ENCODE results near the gene CALML5. TPM values are rescaled to one million over a fixed set of nuclear protein-coding genes. Genes with fewer than 3 reads are reported as not detected.

Gene CALML5
- total RNA-seq, 2 experiments from 2014 or later: not detected

- H3K9me3 Mint-ChIP-seq (ENCODE audit: insufficient read depth): peaks cover 8% of the 10 kb centered on the region
- CTCF ChIA-PET: no interaction called here
- no peak for DNase-seq
- no peak for ATAC-seq
- H3K4me1 Mint-ChIP-seq (ENCODE audit: low read depth): no peaks in the 10 kb centered on the region
- H3K4me3 Mint-ChIP-seq: no peak overlapping the region
- peaks cover 4% of the 10 kb centered on the region for H3K36me3 Mint-ChIP-seq (ENCODE audit: low read depth)
- POLR2A ChIA-PET: no interaction called here
- peaks cover 7% of the 10 kb centered on the region for H3K27me3 Mint-ChIP-seq (ENCODE audit: low read depth)
- H3K27ac Mint-ChIP-seq: no peak overlapping the region
Observed at GRCh38 chr10:5540080-5540479, 40.7 kb upstream of the CALML5 start.

GRCh38 chr10:5538892-5539651 lies 39.7 kb upstream of the CALML5 start:
- ATAC-seq: no peak
- Mint-ChIP-seq H3K4me1 (ENCODE audit: low read depth) (no peaks in the 10 kb centered on the region), H3K4me3 (no peak overlapping the region), H3K9me3 (ENCODE audit: insufficient read depth) (peaks cover 8% of the 10 kb centered on the region), H3K27me3 (ENCODE audit: low read depth) (peaks cover 2% of the 10 kb centered on the region), H3K27ac (no peak overlapping the region), H3K36me3 (ENCODE audit: low read depth) (peaks cover 4% of the 10 kb centered on the region)
- ChIA-PET POLR2A (no interaction called here), CTCF (interaction anchor here (1.0 kb wide), 1 partner anchor 90 kb away, joined by 3 read pairs; no protein-coding TSS in a partner anchor)
- no peak for DNase-seq

GRCh38 chr10:5538446-5538845 lies 39.1 kb upstream of the CALML5 start:
- peaks cover 2% of the 10 kb centered on the region for H3K27me3 Mint-ChIP-seq (ENCODE audit: low read depth)
- peaks cover 4% of the 10 kb centered on the region for H3K36me3 Mint-ChIP-seq (ENCODE audit: low read depth)
- H3K9me3 Mint-ChIP-seq (ENCODE audit: insufficient read depth): peaks cover 8% of the 10 kb centered on the region
- DNase-seq: no peak
- H3K27ac Mint-ChIP-seq: no peak overlapping the region
- H3K4me3 Mint-ChIP-seq: no peak overlapping the region
- CTCF ChIA-PET: interaction anchor here (0.6 kb wide), 1 partner anchor 723 kb away, joined by 3 read pairs; no protein-coding TSS in a partner anchor
- H3K4me1 Mint-ChIP-seq (ENCODE audit: low read depth): no peaks in the 10 kb centered on the region
- POLR2A ChIA-PET: no interaction called here
- ATAC-seq: no peak

- Mint-ChIP-seq H3K27ac (no peak overlapping the region), H3K9me3 (ENCODE audit: insufficient read depth) (peaks cover 8% of the 10 kb centered on the region), H3K4me3 (no peak overlapping the region), H3K4me1 (ENCODE audit: low read depth) (no peaks in the 10 kb centered on the region), H3K27me3 (ENCODE audit: low read depth) (peaks cover 2% of the 10 kb centered on the region), H3K36me3 (ENCODE audit: low read depth) (peaks cover 4% of the 10 kb centered on the region)
- DNase-seq (no peak), ATAC-seq (no peak)
- ChIA-PET CTCF (no interaction called here), POLR2A (no interaction called here)
Observed at GRCh38 chr10:5537684-5538083, 38.3 kb upstream of the CALML5 start.

- DNase-seq (no peak), ATAC-seq (no peak)
- CTCF ChIA-PET: no interaction called here
- H3K4me1 Mint-ChIP-seq (ENCODE audit: low read depth): no peaks in the 10 kb centered on the region
- no peaks in the 10 kb centered on the region for H3K36me3 Mint-ChIP-seq (ENCODE audit: low read depth)
- no peak overlapping the region for H3K27ac Mint-ChIP-seq
- H3K9me3 Mint-ChIP-seq (ENCODE audit: insufficient read depth): peaks cover 4% of the 10 kb centered on the region
- no peak overlapping the region for H3K4me3 Mint-ChIP-seq
- POLR2A ChIA-PET: no interaction called here
- H3K27me3 Mint-ChIP-seq (ENCODE audit: low read depth): peaks cover 2% of the 10 kb centered on the region
Observed at GRCh38 chr10:5536486-5537081, 37.2 kb upstream of the CALML5 start.

- no peaks in the 10 kb centered on the region for H3K4me1 Mint-ChIP-seq (ENCODE audit: low read depth)
- H3K27ac Mint-ChIP-seq: no peak overlapping the region
- no peak overlapping the region for H3K4me3 Mint-ChIP-seq
- POLR2A ChIA-PET: no interaction called here
- H3K9me3 Mint-ChIP-seq (ENCODE audit: insufficient read depth): no peaks in the 10 kb centered on the region
- no peak for ATAC-seq
- no peak for DNase-seq
- CTCF ChIA-PET: no interaction called here
- no peaks in the 10 kb centered on the region for H3K36me3 Mint-ChIP-seq (ENCODE audit: low read depth)
- peaks cover 2% of the 10 kb centered on the region for H3K27me3 Mint-ChIP-seq (ENCODE audit: low read depth)
Observed at GRCh38 chr10:5534880-5535856, 35.8 kb upstream of the CALML5 start.

- POLR2A ChIA-PET: no interaction called here
- H3K27ac Mint-ChIP-seq: no peak overlapping the region
- CTCF ChIA-PET: no interaction called here
- no peaks in the 10 kb centered on the region for H3K36me3 Mint-ChIP-seq (ENCODE audit: low read depth)
- DNase-seq: no peak
- no peak overlapping the region for H3K4me3 Mint-ChIP-seq
- no peaks in the 10 kb centered on the region for H3K4me1 Mint-ChIP-seq (ENCODE audit: low read depth)
- no peak for ATAC-seq
- peaks cover 2% of the 10 kb centered on the region for H3K27me3 Mint-ChIP-seq (ENCODE audit: low read depth)
- H3K9me3 Mint-ChIP-seq (ENCODE audit: insufficient read depth): no peaks in the 10 kb centered on the region
Observed at GRCh38 chr10:5534051-5534821, 34.9 kb upstream of the CALML5 start.

GRCh38 chr10:5533098-5533731 lies 33.8 kb upstream of the CALML5 start:
- CTCF ChIA-PET: no interaction called here
- POLR2A ChIA-PET: no interaction called here
- no peaks in the 10 kb centered on the region for H3K27me3 Mint-ChIP-seq (ENCODE audit: low read depth)
- ATAC-seq (no peak), DNase-seq (no peak)
- H3K9me3 Mint-ChIP-seq (ENCODE audit: insufficient read depth): no peaks in the 10 kb centered on the region
- H3K27ac Mint-ChIP-seq: no peak overlapping the region
- no peaks in the 10 kb centered on the region for H3K4me1 Mint-ChIP-seq (ENCODE audit: low read depth)
- H3K36me3 Mint-ChIP-seq (ENCODE audit: low read depth): no peaks in the 10 kb centered on the region
- H3K4me3 Mint-ChIP-seq: no peak overlapping the region

- Mint-ChIP-seq H3K27me3 (ENCODE audit: low read depth) (no peaks in the 10 kb centered on the region), H3K4me3 (no peak overlapping the region), H3K4me1 (ENCODE audit: low read depth) (no peaks in the 10 kb centered on the region), H3K36me3 (ENCODE audit: low read depth) (no peaks in the 10 kb centered on the region), H3K27ac (no peak overlapping the region), H3K9me3 (ENCODE audit: insufficient read depth) (no peaks in the 10 kb centered on the region)
- ATAC-seq (no peak), DNase-seq (no peak)
- ChIA-PET CTCF (no interaction called here), POLR2A (no interaction called here)
Observed at GRCh38 chr10:5532618-5533097, 33.3 kb upstream of the CALML5 start.

GRCh38 chr10:5532307-5532605 lies 32.9 kb upstream of the CALML5 start:
- CTCF ChIA-PET: no interaction called here
- Mint-ChIP-seq H3K36me3 (ENCODE audit: low read depth) (no peaks in the 10 kb centered on the region), H3K9me3 (ENCODE audit: insufficient read depth) (no peaks in the 10 kb centered on the region), H3K4me3 (no peak overlapping the region), H3K27me3 (ENCODE audit: low read depth) (no peaks in the 10 kb centered on the region), H3K4me1 (ENCODE audit: low read depth) (no peaks in the 10 kb centered on the region), H3K27ac (no peak overlapping the region)
- POLR2A ChIA-PET: no interaction called here
- DNase-seq: no peak
- ATAC-seq: no peak

GRCh38 chr10:5531558-5532306 lies 32.4 kb upstream of the CALML5 start:
- no peaks in the 10 kb centered on the region for H3K9me3 Mint-ChIP-seq (ENCODE audit: insufficient read depth)
- H3K36me3 Mint-ChIP-seq (ENCODE audit: low read depth): no peaks in the 10 kb centered on the region
- ATAC-seq (no peak), DNase-seq (no peak)
- no peak overlapping the region for H3K27ac Mint-ChIP-seq
- H3K4me1 Mint-ChIP-seq (ENCODE audit: low read depth): no peaks in the 10 kb centered on the region
- H3K27me3 Mint-ChIP-seq (ENCODE audit: low read depth): no peaks in the 10 kb centered on the region
- POLR2A ChIA-PET: no interaction called here
- H3K4me3 Mint-ChIP-seq: no peak overlapping the region
- CTCF ChIA-PET: no interaction called here
